GM19025 (cell line): ENCODE data around the gene NPR3.

Source experiments
- ATAC-seq: cut with Tn5 transposase; IDR thresholded peaks from one replicate; pipeline ENCODE4 v1.9.1; 2021; ENCODE audit warnings: mild to moderate bottlenecking, low read depth, moderate library complexity; ENCODE audit not compliant: unreplicated experiment

The NPR3 gene

GRCh38 chr5:32710550-32711361, at the start of gene NPR3:
NPR3 (plus strand) TSS chr5:32711321; CDS start chr5:32711777, 456 bp downstream.
- ATAC-seq: no peak

DNA sequence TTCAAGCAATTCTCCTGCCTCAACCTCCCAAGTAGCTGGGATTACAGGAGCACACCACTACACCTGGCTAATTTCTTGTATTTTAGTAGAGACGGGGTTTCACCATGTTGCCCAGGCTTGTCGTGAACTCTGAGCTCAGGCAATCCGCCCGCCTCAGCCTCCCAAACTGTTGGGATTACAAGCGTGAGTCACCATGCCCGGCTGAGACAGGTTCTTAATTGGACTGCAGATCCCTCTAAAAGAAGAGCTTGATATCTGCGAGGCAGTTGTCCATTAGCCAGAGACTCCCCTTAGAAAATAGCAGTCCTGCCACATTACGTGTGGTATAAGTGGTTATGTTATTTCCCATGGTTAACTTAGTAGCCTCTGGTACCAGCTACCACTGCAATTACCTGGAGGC, 46.6 kb upstream of the NPR3 start:
- ATAC-seq: no peak

DNA sequence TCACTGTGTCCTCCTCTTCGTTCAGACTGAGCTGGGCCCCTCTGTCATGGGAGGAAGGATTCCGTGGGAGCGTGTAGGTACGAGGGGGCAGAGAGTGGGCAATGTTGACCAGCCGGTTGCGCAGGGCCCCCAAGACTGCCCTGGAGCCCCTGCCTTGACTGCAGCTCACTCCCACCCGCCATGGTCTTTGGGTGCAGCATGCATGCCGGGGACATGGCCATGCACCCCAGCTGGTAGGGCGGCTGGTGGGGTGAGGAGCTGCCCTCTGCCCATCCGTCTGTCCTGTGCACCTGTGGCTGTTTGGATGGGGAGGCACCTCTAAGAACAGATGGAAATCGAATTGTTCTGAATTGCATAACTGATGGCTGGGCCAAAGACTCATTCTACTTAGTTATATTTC, 42.6 kb upstream of the NPR3 start:
- no peak for ATAC-seq

- no peak for ATAC-seq
These were observed 37.8 kb upstream of the NPR3 start for GRCh38 chr5:32673272-32673671.

DNA sequence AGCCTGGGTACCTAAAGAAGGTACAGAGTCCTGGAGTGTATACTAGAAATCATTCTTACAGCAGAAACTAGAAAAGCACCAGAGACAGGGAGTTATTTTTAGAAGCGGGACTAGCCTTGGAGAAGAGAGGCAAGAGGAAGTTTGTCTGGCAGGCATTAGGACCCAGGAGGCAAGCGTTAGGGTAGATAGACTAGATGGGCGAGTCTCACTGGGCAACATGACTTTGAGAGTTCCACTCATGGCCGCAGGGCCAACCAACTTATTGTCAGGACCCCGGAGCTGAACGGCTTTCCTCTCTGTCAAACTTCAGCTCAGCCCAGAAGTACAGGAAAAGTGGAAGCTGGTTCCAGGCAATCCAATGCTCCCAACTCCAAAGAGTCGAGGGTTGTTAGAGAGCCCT, 34.1 kb upstream of the NPR3 start:
- no peak for ATAC-seq

DNA sequence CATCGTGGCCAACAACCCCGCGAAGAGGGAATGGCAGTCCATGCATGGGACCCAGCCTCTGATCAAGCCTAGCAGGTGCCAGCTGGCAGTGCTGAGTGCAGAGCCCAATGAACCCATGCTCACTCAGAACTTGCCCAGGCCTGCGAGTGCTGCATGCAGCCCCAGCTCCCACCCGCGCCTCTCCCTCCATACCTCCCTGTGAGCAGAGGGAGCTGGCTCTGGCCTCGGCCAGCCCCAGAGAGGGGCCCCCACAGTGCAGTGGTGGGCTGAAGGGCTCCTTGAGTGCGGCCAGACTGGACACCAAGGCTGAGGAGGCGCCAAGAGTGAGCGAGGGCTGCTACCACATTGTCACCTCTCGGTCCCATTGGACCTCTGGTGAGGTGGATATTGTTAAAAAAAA, 32.6 kb upstream of the NPR3 start:
- no peak for ATAC-seq

GRCh38 chr5:32679218-32679617, 31.9 kb upstream of the NPR3 start:
- ATAC-seq: no peak

DNA sequence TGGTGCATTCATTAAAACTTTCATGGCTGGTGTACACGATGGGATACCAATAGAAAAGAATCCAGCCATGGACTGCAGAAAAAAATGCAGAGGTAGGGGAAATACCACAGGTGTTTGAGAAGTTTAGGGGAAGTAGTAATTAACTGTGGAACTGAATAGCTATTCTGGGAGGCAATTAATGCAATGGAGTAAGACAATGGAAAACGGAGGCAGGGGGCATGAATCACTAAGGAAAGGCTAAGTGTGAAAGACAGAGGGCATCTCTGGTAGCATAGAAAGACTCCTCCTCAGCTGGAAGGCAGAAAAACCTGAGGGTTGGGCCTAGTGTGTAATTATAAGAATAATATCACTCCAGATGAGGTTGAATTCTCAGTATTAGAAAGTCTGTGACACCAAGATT, 30.9 kb upstream of the NPR3 start:
- no peak for ATAC-seq

- no peak for ATAC-seq
These were observed 28.0 kb upstream of the NPR3 start for GRCh38 chr5:32683125-32683524.

GRCh38 chr5:32684260-32684659, 26.9 kb upstream of the NPR3 start:
- ATAC-seq: no peak

- no peak for ATAC-seq
These were observed 24.2 kb upstream of the NPR3 start for GRCh38 chr5:32686799-32687498.

DNA sequence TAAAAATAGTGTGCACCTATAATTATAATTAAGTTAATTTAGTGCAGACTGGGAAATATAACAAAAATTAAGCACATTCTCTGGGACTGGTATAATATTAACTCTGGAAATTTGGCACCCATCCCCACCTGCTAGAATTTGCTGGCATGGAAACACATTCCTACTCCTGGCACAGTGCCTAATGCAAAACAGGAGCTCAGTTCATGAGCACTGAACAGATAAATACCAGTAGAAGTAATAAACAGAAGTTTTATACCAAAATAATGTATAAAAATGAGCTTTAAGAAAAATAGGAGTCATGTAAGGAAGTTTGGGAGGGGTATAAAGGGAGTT, 23.7 kb upstream of the NPR3 start:
- no peak for ATAC-seq

GRCh38 chr5:32690153-32690552, 21.0 kb upstream of the NPR3 start:
- no peak for ATAC-seq

DNA sequence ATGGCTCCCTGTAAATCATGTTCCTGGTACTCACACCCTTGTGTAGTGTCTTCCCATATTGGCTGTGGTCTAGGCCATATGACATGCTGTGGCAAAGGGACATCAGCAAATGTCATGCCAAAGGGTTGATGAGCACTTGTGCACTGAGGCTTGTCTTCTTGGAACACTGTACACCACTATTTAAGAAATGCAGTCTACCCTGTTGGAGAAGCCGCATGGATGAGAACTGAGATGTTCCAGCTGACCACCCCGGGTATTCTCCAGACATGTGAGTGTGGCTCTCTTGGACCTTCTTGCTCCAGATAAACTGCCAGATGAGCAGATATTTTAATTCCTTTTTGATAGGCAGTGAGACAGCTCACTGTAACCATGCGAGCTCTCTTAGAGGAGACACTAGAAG, 20.5 kb upstream of the NPR3 start:
- no peak for ATAC-seq

DNA sequence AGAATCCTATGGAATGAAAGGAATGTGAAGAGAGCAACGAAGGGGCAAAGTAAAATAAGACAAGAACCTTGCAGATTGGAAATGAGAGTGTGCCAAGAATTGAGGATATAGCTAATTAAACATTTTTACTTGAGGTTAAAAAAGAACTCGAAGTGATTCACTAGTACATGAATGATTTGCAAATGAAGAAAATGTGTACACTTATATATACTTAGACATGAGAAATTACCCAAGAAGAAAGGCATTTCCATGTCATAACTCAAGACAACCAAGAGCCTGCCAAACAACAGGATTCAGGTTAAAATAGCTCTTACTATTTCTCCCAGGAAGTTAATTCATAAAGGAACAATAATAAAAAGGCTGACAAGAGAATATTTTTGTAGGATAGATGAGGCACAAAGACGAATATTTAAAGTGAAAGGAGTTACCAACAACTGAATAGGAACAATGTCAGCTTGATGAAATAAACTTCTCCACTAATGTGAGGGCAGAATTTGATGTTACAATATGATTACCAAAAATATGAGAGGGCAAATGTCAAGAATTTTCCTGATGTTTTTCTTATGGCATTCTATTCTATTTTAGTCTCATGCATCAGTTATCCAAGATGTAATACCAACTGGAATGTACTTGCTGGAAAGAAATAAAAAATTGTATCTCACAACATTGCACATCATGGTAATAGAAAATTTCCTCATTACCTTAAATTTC, 18.9 kb upstream of the NPR3 start:
- ATAC-seq: no peak

GRCh38 chr5:32703957-32704356, 7.2 kb upstream of the NPR3 start:
- ATAC-seq: no peak

DNA sequence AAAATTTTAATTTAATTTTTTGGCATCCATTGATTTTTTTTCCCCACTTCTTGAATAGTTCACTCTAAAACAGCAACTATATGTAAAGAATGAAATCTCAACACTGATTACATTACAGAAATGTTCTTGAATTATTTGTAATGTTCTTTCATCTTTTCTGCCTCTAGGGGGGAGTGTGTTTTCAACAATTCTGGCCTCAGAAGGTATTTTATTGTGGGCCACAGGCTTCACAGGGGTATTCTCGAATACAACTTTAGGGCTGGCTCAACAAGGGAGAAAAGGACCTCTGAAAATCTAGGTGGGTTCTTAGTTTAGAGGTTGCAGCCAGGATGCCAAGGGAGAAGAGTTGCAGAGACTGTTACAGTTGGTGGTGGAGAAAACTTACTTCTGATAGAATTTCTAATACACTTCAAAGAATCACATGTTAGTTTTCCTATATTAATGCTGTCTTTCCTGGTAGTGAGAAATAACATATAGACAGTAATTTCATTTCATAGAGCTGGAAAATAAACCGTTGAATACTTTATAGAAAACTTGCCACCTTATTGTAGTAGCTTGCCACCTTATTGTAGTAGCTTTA, 3.6 kb upstream of the NPR3 start:
- ATAC-seq: no peak

GRCh38 chr5:32708949-32709348, 2.2 kb upstream of the NPR3 start:
- ATAC-seq: no peak

DNA sequence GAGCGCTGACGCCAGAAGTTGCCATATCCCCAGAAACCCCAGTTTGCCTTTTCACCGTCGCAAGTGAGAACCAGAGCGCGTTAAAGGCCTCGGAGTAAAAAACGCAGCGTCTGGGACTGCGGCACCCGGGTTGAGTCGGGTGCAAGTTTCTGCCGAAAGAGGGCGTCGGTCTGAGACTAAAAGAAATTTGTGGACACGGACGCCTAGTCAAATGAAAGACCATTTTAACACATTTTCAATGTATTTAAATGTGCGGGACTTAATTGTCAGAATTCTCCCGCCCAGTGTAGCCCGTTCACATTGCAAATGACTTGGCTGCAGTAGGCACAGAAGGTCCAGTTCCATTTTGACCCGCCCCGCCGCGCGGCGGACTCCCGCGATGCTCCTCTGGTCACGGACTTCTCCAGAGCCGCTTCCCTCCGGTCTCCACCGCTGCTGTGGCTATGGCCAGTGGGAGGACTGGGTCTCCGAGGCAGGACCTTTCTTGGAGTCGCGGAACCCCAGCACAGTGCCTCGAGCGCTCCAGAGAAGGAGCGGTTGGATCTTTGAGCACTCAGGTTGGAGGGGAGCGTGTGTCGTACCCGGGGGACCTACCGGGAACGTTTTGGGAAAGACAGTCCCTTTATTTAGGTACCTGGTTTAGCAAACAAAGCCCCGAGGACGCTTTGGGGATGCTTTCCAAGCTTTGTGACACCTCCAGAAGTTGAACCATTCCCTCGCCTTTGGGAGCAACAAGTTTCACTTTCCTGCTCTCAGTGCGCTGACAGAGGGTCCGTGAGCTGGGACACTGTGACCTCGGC, 1.2 kb upstream of the NPR3 start:
- ATAC-seq: no peak

- no peak for ATAC-seq
These were observed 200 bp downstream of the NPR3 start for GRCh38 chr5:32711362-32711680.
